WTC11 (cell line): ENCODE measurements around the gene NTRK2. TPM values are rescaled to one million over a fixed set of nuclear protein-coding genes. Genes with fewer than 3 reads are reported as not detected.

Experiments
- ATAC-seq: fragments of 200-7000 bp; cut with Tn5 transposase; 2 replicates; pipeline ENCODE4 v1.10.0; 2021; ENCODE audit warnings: mild to moderate bottlenecking, moderate library complexity
- CTCF ChIA-PET: fragments of 300-600 bp; sonication (Branson Sonifier 250); formaldehyde crosslinking; loops from one replicate; lab custom pipeline; 2021; ENCODE audit warnings: antibody characterized with exemption; lab: Charles Lee
- POLR2A ChIA-PET: fragments of 350-600 bp; sonication (Branson Sonifier 250); formaldehyde crosslinking; loops from one replicate; lab custom pipeline; 2021; ENCODE audit warnings: antibody characterized with exemption; lab: Charles Lee
- DNase-seq: peaks from one replicate; pipeline ENCODE4 v3.0.0; 2021; ENCODE audit warnings: low spot score
- H3K27ac Mint-ChIP-seq: 2 replicates; pipeline ENCODE4 v1.8.0; 2021; ENCODE audit warnings: mixed read lengths
- H3K27me3 Mint-ChIP-seq: 2 replicates; pipeline ENCODE4 v1.8.0; 2021; ENCODE audit warnings: low read depth, mild to moderate bottlenecking, moderate library complexity, mixed read lengths
- H3K36me3 Mint-ChIP-seq: 2 replicates; pipeline ENCODE4 v1.8.0; 2021; ENCODE audit warnings: mixed read lengths
- H3K4me1 Mint-ChIP-seq: 2 replicates; pipeline ENCODE4 v1.8.0; 2022; ENCODE audit warnings: mixed read lengths
- H3K4me3 Mint-ChIP-seq: 2 replicates; pipeline ENCODE4 v1.8.0; 2021; ENCODE audit warnings: mild to moderate bottlenecking, moderate library complexity, mixed read lengths
- H3K9me3 Mint-ChIP-seq: 2 replicates; pipeline ENCODE4 v1.8.0; 2021; ENCODE audit warnings: mixed read lengths
- AR ChIP-seq: fragments of 250-450 bp; sonication (Bioruptor Pico); IDR thresholded peaks from 2 replicates; pipeline ENCODE4 v1.9.0; 2021; ENCODE audit warnings: mild to moderate bottlenecking
- ARID4B ChIP-seq: sonication (generic); formaldehyde crosslinking; IDR thresholded peaks from 2 replicates; pipeline ENCODE4 v1.8.0; 2023; ENCODE audit warnings: missing genetic modification reagents, mild to moderate bottlenecking, borderline replicate concordance
- ATF2 ChIP-seq: sonication (generic); formaldehyde crosslinking; IDR thresholded peaks from 2 replicates; pipeline ENCODE4 v1.8.1; 2022; ENCODE audit warnings: low read depth, missing genetic modification reagents, borderline replicate concordance
- ATF3 ChIP-seq: sonication (generic); formaldehyde crosslinking; conservative IDR thresholded peaks from 2 replicates; pipeline ENCODE4 v1.8.1; 2022; ENCODE audit warnings: mild to moderate bottlenecking, missing genetic modification reagents
- CREB1 ChIP-seq: sonication (generic); formaldehyde crosslinking; IDR thresholded peaks from 2 replicates; pipeline ENCODE4 v1.8.0; 2023; ENCODE audit warnings: mild to moderate bottlenecking, missing genetic modification reagents
- E2F4 ChIP-seq: sonication (generic); formaldehyde crosslinking; IDR thresholded peaks from 2 replicates; pipeline ENCODE4 v1.8.1; 2022; ENCODE audit warnings: low read depth, mild to moderate bottlenecking, moderate library complexity, missing genetic modification reagents, borderline replicate concordance
- EMX1 ChIP-seq: fragments of 250-450 bp; sonication (Bioruptor Pico); IDR thresholded peaks from 2 replicates; pipeline ENCODE4 v1.8.0; 2021; ENCODE audit warnings: mild to moderate bottlenecking
- ERG ChIP-seq: fragments of 250-450 bp; sonication (Bioruptor Pico); IDR thresholded peaks from 2 replicates; pipeline ENCODE4 v1.8.0; 2021; ENCODE audit warnings: mild to moderate bottlenecking
- ESRRA ChIP-seq: sonication (generic); formaldehyde crosslinking; IDR thresholded peaks from 2 replicates; pipeline ENCODE4 v1.8.1; 2022; ENCODE audit warnings: mild to moderate bottlenecking, missing genetic modification reagents, borderline replicate concordance
- FOXK1 ChIP-seq: sonication (generic); formaldehyde crosslinking; IDR thresholded peaks from 2 replicates; pipeline ENCODE4 v1.8.0; 2022; ENCODE audit warnings: mild to moderate bottlenecking, moderate library complexity, missing genetic modification reagents
- GABPB1 ChIP-seq: sonication (generic); formaldehyde crosslinking; IDR thresholded peaks from 2 replicates; pipeline ENCODE4 v1.8.1; 2023; ENCODE audit warnings: mild to moderate bottlenecking, missing genetic modification reagents
- GRHL2 ChIP-seq: fragments of 250-450 bp; sonication (Bioruptor Pico); IDR thresholded peaks from 2 replicates; pipeline ENCODE4 v1.8.0; 2022; ENCODE audit warnings: mild to moderate bottlenecking, moderate library complexity; ENCODE audit not compliant: insufficient replicate concordance, severe bottlenecking
- HMGA2 ChIP-seq: fragments of 250-450 bp; sonication (Bioruptor Pico); IDR thresholded peaks from 2 replicates; pipeline ENCODE4 v1.4.0; 2021; ENCODE audit warnings: mild to moderate bottlenecking, moderate library complexity
- IRF1 ChIP-seq: sonication (generic); formaldehyde crosslinking; IDR thresholded peaks from 2 replicates; pipeline ENCODE4 v1.8.0; 2023; ENCODE audit warnings: missing genetic modification reagents
- MXD4 ChIP-seq: fragments of 250-450 bp; sonication (Bioruptor Pico); IDR thresholded peaks from 2 replicates; pipeline ENCODE4 v1.8.0; 2021; ENCODE audit warnings: mild to moderate bottlenecking, moderate library complexity, borderline replicate concordance
- PRRX2 ChIP-seq: fragments of 250-450 bp; sonication (Bioruptor Pico); IDR thresholded peaks from 2 replicates; pipeline ENCODE4 v1.8.0; 2021; ENCODE audit warnings: mild to moderate bottlenecking
- RORB ChIP-seq: fragments of 250-450 bp; sonication (Bioruptor Pico); IDR thresholded peaks from 2 replicates; pipeline ENCODE4 v1.9.0; 2021; ENCODE audit warnings: mild to moderate bottlenecking
- ZNF121 ChIP-seq: sonication (generic); formaldehyde crosslinking; IDR thresholded peaks from 2 replicates; pipeline ENCODE4 v1.8.0; 2023; ENCODE audit warnings: missing genetic modification reagents
- ZNF219 ChIP-seq: sonication (generic); formaldehyde crosslinking; IDR thresholded peaks from 2 replicates; pipeline ENCODE4 v1.8.0; 2023; ENCODE audit warnings: missing genetic modification reagents, mild to moderate bottlenecking, borderline replicate concordance
- ZNF232 ChIP-seq: sonication (generic); formaldehyde crosslinking; IDR thresholded peaks from 2 replicates; pipeline ENCODE4 v1.8.0; 2022; ENCODE audit warnings: mild to moderate bottlenecking, missing genetic modification reagents
- ZNF396 ChIP-seq: fragments of 250-450 bp; sonication (Bioruptor Pico); IDR thresholded peaks from 2 replicates; pipeline ENCODE4 v1.8.0; 2021; ENCODE audit warnings: mild to moderate bottlenecking, moderate library complexity, borderline replicate concordance
- ZNF512 ChIP-seq: sonication (generic); formaldehyde crosslinking; IDR thresholded peaks from 2 replicates; pipeline ENCODE4 v1.8.1; 2022; ENCODE audit warnings: missing genetic modification reagents, borderline replicate concordance
- ZNF671 ChIP-seq: fragments of 250-450 bp; sonication (Bioruptor Pico); IDR thresholded peaks from 2 replicates; pipeline ENCODE4 v1.8.0; 2021; ENCODE audit warnings: mild to moderate bottlenecking
- total RNA-seq: library from RNA; stranded (reverse); gene quantifications from 3 replicates; pipeline ENCODE4 v1.2.3, GENCODE V29; 2021

NTRK2 gene
- total RNA-seq, 1 experiment from 2014 or later: 0.02 TPM

GRCh38 chr9:85064811-85065371 lies 395.4 kb downstream of the NTRK2 start:
- Mint-ChIP-seq H3K9me3 (peaks cover 21% of the 10 kb centered on the region), H3K4me1 (peaks cover 36% of the 10 kb centered on the region), H3K27me3 (no peaks in the 10 kb centered on the region), H3K27ac (no peak overlapping the region), H3K36me3 (peaks cover 10% of the 10 kb centered on the region), H3K4me3 (no peak overlapping the region)
- POLR2A ChIA-PET: no interaction called here
- CTCF ChIA-PET: no interaction called here
- ATAC-seq: no peak
- no peak for DNase-seq
- TF ChIP-seq PRRX2 (CRISPR knock-in tag) (no peak), ZNF121 (no peak), HMGA2 (CRISPR knock-in tag) (no peak), ZNF512 (CRISPR knock-in tag) (no peak), ZNF671 (CRISPR knock-in tag) (no peak), ZNF219 (CRISPR knock-in tag) (no peak), AR (no peak), RORB (no peak), CREB1 (no peak), ARID4B (CRISPR knock-in tag) (no peak), MXD4 (CRISPR knock-in tag) (no peak), ERG (CRISPR knock-in tag) (no peak), ZNF396 (CRISPR knock-in tag) (no peak), ZNF232 (CRISPR knock-in tag) (no peak)
- TF ChIP-seq, all 79 proteins: peak for 0

GRCh38 chr9:85067792-85068191 lies 398.3 kb downstream of the NTRK2 start:
- Mint-ChIP-seq H3K27ac (no peak overlapping the region), H3K4me1 (peaks cover 29% of the 10 kb centered on the region), H3K36me3 (peaks cover 10% of the 10 kb centered on the region), H3K4me3 (no peak overlapping the region), H3K9me3 (peaks cover 30% of the 10 kb centered on the region), H3K27me3 (no peaks in the 10 kb centered on the region)
- ATAC-seq: no peak
- CTCF ChIA-PET: no interaction called here
- POLR2A ChIA-PET: no interaction called here
- DNase-seq: no peak
- no peak for TF ChIP-seq ESRRA (CRISPR knock-in tag)
- no peak for TF ChIP-seq IRF1 (CRISPR knock-in tag)
- no peak for TF ChIP-seq PRRX2 (CRISPR knock-in tag)
- TF ChIP-seq EMX1 (CRISPR knock-in tag): no peak
- no peak for TF ChIP-seq GRHL2
- no peak for TF ChIP-seq FOXK1 (CRISPR knock-in tag)
- TF ChIP-seq E2F4 (CRISPR knock-in tag): no peak
- TF ChIP-seq GABPB1 (CRISPR knock-in tag): no peak
- TF ChIP-seq ATF2 (CRISPR knock-in tag): no peak
- TF ChIP-seq ATF3 (CRISPR knock-in tag): no peak
